Stimulated activated CD8-positive, alpha-beta memory T cell treated with anti-CD3 and anti-CD28 coated beads, Interleukin-4, amount 100 ng/mL, for 24 hours (primary cell): ENCODE results near the gene MED10.

Experiments
- DNase-seq: peaks from one replicate; pipeline ENCODE4 v3.0.0-alpha.2; 2020; ENCODE audit warnings: low read depth

The MED10 gene, protein sequence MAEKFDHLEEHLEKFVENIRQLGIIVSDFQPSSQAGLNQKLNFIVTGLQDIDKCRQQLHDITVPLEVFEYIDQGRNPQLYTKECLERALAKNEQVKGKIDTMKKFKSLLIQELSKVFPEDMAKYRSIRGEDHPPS

DNA sequence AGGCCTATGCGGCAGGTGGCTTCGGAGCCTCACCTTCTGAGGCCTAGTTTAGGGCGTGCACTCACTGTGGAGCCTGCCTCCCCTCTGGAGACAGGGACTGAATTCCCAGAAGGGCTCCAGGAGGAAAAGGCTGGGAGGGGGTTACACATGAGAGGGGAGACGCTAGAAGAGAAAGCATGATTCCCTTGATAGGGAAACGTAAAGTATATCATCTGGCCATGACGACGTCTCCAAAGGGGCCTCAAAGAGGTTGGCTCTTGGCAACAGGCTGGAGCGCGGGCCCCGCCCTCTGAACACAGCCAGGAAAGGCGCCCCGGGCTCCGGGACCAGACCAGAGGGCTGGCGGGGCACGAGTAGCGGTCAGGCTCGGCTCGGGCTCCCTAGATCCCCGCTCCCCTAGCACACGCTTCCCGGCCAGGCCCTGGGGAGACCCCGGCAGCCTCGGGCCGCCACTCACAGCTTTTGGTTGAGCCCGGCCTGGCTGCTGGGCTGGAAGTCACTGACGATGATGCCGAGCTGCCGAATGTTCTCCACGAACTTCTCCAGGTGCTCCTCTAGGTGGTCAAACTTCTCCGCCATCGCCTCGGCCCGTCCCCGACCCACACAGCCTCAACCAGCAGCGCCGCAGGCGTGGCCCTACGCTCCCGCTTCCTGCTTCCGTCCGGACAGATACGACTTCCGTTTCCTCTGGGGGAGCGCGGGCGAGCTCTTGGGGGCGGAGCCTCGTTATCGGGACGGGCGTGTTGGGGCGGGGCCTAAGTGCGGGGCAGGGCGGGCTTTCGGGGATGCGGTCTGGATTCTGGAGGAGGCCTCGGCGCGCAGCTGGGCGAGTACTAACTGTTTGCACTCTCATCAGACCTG, at the start of gene MED10:
MED10 (minus strand) TSS at position 643 of the 861 bp plus-strand sequence; CDS start at position 579, 64 bp downstream.
- DNase-seq, result peak; percentile 94

DNA sequence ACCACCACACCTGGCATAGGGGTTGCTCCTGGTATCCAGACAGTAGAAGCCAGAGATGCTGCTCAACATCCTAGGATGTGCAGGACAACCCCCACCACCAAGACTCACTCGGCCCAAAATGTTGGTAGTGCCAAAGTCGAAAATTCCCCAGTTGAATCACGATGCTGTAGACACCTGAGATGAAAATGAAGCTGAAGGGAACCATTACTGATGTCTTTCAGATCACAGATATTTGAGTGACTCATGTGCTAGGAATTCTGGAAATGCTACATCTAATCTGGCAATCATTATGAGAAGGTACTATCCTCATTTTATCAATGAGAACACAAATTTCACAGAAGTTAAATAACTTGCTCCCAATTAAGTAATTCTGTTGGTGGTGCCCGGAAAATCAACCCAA, 49.3 kb upstream of the MED10 start:
- no peak for DNase-seq

DNA sequence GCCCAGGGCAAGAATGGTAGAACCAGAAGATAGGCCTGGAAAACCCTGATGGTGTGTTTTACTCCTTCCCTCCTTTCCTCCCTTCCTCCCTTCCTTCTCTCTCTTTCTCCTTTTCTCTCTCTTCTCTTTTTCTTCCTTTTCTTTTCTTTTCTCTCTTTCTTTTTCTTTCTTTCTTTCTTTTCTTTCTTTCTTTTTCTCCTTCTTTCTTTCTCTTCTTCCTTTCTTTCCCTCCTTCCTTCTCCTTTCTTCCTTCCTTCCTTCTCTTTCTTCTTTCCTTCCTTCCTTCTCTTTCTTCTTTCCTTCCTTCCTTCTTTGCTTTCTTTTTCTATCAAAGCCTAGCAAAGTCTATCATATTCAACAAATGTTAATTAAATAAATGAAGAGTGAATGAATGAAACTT, 46.4 kb upstream of the MED10 start:
- no peak for DNase-seq

DNA sequence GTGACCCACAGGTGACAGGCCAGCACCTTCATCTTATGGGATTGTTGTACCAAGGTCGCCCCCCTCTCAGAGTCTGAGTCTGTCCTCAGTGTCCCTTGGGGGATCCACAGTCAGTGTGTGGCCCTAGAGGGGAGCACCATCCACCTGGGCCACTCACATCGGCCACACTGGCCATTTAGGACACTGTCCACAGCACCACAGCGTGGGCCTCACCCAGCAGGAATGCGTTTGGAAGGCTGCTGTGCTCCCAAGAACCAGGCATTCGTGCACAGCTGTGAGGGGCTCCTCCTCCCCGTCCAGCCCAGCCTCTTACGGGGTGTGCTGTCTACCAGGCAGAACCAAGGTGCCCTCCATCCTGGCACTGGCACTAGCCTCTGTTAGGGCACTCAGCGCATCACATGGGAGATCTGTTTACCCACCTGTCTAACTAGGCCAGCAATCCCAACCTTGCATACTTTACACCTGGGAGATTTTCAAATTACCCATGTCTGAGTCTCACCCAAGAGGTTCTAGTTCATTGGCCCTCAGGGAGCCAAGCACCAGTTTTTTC, 45.8 kb upstream of the MED10 start:
- DNase-seq, result no peak

DNA sequence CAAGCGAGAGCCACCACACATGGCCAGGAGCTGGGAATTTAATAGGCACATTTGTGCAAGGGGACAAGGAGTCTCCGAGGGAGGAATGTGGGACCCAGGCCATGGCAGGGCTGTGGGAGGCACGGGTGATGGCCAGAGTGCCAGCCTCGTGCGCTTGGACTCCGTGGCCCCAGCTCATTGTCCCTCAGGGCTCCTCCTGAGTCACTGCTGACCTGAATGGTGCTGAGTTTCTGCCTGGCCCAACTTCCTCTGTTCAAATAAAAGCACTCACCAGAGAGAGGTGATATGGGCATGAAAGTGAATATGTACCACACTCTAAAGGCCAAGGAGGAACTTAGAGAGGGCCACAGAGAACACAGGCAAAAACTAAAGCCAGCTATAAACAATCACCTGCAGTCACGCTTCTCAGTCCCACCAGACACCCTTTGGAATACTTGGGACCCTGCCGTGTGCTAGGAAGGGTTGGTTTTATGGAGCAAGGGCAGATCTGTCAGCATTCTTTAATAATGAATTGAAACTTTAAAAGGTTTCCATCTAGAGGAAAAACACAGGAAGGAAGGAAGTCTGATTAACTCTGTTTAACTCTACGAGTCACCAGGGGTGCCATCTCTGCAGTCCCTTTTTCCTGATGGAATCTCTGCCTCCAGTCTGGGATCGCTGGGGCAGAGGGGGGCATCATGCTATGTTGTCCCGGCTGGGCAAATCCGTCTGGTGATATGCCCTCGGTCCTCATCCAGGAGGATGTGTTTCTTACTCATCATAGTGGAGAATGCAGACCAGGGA, 45.2 kb upstream of the MED10 start:
- DNase-seq, result no peak

DNA sequence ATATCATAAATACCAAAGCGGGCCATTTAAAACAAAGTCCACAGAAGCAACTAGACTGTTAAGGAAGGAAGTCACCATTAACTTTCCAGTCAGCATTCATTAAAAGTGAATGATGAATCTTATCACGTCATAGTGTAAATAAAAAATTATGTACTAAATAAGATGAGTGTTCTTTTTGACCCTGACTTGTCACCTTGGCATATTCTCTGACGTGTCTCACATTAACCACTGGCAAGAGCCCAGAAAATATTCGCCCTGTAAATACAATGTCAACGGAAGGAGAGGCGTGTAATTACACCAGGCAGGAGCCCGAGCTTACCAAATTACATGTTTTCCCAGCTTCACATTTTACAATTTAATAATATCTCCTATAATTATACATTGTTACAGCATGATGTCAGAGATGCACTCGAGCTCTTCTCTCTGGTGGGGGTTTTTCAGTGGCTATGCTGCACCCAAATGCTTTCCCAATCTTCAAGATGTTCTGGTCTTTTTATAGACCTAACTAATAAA, 41.0 kb upstream of the MED10 start:
- no peak for DNase-seq

DNA sequence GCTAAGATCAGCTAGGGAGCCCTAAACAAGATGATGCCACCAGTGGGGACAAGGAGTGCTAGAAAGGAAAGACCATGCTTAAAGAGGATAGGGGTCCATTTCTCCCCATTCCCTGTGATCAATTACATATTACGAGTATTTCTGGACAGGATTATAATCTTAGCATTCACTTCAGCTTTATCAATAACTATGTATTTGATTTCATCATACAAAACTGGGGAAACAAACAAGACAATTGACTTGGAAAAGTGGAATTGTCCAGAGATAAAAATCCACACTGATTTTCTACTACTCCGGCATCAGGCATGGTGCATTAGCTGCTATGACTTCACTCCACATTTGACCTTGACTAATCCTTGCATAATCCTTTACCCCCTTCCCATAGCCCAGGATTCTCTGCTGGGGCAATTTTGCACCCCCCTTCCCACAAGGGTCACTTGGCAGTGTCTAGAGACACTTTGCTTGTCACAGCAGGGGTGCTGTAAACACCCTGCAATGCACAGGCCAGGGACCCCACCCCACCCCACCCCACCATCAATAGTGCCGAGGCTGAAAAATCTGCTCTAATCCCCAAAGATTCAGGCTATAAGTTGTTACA, 40.4 kb upstream of the MED10 start:
- no peak for DNase-seq

DNA sequence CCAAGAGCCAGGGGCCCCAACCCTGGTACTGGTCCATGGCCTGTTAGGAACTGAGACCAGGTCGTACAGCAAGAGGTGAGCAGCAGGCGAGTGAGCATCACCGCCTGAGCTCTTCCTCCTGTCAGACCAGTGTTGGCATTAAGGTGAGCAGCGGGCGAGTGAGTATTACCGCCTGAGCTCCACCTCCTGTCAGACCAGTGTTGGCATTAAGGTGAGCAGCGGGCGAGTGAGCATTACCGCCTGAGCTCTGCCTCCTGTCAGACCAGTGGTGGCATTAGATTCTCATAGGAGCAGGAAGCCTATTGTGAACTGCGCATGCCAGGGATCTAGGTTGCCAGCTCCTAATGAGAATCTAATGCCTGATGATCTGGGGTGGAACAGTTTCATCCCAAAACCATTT, 39.3 kb upstream of the MED10 start:
- no peak for DNase-seq

DNA sequence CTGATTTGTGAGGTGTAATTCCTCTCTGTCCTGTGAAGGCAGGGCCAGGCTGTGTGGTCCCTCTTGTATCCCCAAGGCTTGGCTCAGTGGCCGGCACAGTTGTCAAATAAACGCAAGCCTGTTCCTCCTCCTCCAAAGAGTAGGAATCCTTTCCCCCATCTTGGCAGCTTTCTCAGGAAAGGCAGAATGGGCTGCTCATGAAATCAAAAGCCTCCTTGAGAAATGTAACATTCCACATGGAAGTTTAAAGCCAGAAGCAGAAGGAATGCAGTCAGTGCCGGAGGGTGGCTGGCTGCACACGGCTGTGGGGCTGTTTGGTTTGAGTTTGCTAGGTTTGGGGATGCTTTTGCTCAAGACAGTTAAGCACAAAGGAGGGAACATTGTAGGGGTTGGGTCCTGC, 34.5 kb upstream of the MED10 start:
- DNase-seq, result no peak

DNA sequence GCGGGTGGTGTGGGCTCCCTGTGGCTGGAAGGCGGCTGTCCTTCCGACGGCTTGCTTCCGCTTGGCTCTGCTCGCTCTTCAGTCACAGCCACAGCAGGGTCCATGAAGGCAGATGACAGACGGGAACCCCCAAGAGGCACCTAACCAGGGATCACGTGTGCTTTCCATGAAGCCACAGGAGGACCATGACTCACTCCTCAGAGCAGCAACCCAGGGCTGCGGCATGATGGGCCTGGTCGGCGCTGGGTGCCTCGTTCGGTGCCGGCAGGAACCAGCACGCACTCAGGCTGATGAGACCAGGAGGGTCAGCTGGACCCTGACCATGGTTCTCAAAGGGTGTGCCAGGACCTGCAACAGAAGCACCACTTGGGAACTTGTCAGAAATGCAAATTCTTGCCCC, 32.8 kb upstream of the MED10 start:
- no peak for DNase-seq

DNA sequence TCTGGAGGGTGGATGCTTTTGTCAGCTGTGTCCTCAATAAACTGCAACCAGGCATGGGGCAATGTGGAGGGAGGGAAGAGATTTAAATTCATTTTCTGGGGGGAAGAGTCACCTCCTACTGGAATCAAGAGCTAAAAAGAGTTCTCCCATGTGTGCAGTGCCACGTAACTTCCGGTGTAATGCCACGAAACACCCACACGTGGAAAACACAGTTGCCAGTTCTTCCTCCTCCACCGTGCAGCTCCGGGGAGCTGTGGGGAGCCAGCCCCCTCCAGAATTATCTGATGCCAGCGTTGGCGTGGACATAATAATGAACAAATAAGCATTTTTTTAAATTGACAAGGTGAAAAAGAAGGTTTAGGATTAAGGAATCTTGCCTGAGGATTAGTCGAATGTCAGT, 32.1 kb upstream of the MED10 start:
- no peak for DNase-seq

DNA sequence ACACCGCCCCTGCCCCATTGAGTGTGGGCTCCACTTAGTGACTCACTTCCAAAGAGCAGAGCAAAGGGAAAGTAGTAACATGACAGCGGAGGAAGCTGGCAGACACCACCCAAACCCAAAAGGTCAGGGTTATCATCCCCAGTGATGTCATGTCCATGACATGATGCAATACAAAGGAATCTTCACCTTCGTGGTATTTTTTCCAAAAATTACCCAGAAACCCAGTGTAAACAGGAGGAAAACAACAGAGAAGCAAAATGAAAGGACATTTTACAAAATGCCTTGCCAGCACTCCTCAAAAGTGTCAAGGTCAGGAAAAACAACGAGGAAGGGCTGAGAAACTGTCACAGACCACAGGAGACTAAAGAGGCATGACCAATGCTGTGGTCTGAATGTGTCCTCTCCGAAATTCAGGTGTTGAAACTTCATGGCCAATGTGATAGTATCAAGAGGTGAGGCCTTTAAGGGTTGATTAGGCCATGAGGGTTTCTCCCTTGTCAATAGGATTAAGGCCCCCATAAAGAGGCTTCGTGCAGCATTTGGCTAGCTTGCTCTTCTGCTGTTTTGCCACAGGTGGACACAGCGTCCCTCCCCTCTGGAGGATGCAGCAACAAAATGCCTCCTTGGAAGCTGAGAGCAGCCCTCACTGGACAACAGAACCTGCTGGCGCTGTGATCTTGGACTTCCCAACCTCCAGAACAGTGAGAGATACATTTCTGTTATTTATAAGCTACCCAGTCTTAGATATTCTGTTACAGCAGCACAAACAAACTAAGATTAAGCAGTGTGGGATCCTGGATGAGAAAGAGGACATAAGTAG, 30.5 kb upstream of the MED10 start:
- no peak for DNase-seq

DNA sequence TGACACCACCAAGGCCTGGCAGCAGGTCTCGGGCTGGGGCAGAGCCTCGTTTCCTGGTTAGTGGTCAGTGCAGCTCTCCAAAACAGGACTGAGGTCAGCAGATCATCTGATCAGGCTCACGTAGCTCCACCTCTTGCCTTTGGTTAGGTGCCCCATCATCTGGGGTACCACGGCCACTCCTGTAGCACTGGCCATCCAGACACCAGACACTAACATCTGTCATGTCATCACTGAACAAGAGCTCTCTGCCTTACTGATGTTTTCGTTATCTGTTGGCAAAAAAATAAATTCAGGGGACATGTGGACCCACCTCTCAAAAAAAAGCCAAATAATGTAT, 29.9 kb upstream of the MED10 start:
- DNase-seq, result no peak

DNA sequence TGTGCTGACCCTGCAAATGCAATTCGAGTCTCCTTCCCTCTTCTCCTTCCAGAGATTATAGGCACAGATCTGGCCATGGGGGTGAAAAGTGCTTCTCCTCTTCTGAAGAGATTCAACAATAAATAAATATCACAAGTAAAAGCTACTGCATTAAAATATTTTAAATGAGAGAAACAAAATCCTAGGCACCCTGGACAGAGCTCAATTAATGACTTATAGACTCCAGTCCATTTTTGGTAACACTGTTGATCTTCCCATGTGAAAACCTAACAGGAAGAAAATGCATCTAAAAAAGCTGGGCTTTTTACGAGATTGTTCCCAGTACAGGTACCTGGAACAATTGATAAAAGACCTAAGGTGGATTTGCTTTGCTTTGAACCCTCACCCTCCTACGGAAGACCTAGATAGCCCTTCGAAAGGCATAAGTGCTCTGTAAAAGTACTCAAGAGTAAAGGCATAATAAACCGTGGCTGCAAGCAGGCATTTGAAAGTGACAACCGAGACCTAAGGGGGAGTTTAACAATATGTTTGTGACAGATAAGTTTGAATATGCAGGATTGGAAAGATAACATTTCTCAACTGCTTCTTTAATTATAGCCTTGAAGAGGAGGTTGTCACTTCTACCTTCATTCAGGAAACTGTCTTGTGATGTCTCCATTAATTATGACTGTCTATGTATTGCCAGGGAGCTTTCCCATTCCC, 29.4 kb upstream of the MED10 start:
- no peak for DNase-seq

DNA sequence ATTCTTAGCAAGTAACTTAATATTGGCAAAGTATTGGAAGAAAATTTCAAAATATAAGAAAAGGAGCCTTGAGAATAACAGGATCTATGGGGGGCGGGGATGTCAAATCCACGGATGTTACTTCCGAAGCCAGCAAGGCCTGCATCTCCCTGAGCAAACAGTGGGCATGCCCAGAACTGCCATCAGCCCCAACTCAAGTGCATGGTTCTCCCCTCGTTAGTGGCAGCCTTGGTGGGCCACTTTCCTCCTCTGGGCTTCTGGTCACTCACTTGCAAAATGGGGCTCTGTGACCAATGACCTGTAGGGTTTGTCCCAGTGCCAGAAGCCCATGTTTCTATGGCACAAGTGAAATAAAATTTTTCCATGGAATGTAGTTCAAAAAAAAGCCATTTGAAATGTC, 27.2 kb upstream of the MED10 start:
- no peak for DNase-seq

DNA sequence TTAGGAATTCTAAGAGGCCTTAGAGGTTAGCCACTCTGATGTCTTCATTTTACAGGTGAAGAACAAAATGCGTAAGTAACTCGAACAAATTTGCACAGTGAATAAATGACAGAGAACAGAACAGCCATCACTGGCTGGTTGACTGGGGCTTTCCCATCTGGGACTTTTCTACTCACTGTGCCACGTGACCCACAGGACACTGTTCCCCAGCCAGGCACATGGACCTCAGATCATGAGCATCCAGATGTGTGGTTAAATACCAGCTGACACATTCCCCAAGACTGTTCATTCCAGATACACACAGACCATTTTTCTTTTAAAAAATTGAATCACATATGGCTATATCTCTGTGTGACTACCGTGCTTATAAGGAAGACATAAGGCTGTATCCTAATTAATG, 25.8 kb upstream of the MED10 start:
- no peak for DNase-seq

DNA sequence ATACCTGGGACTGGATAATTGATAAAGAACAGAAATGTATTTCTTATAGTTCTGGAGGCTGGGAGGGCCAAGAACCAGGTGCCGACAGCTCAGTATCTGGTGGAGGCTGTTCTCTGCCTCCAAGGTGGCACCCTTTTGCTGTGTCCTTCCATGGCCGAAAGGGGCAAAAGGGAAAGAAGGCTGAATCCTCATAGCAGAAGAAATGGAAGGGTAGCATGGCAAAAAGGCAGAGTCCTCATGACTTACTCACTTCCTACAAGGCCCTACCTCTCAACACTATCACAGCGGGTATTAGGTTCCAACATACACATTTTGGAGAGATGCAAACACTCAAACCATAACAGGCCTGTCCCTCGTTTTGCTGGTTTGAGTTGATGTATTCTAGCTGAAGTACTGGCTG, 25.1 kb upstream of the MED10 start:
- no peak for DNase-seq

DNA sequence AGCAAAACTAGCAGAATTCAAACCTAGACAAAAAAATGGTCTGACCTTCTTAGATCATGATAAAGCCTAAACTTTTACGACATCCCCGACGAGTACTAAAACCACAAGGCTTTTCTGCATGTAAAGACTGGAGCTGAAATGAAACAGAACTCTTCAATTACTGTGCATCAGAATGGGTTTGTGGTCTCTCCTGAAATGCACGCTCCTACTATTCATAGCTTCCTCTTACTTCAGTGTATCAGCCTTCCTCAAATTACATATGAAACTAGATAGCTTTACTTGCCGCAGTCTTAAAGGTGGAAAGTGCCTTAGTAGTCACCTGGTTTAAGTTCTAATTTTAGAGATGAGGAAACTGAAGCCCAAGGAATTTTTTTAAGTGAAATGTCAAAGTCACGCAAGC, 24.6 kb upstream of the MED10 start:
- DNase-seq, result no peak

DNA sequence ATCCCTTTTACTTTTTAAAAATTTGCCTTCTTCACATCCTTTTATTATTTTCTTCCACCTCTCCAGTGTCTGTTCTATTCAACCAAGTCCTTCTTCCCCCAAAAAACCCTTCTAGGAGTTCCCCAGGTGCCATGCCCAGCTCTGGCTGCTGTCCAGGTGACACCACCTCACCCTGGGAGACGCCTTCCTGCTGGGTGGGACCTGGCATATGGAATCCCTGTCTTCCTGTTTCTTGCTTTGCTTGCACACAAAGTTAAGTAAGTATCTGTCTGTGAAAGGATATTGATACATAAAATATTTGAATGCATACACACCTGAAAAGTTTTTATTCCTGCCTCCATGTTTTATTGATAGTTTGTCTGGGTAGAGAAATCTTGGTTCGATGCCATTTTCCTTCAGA, 23.1 kb upstream of the MED10 start:
- DNase-seq, result no peak

DNA sequence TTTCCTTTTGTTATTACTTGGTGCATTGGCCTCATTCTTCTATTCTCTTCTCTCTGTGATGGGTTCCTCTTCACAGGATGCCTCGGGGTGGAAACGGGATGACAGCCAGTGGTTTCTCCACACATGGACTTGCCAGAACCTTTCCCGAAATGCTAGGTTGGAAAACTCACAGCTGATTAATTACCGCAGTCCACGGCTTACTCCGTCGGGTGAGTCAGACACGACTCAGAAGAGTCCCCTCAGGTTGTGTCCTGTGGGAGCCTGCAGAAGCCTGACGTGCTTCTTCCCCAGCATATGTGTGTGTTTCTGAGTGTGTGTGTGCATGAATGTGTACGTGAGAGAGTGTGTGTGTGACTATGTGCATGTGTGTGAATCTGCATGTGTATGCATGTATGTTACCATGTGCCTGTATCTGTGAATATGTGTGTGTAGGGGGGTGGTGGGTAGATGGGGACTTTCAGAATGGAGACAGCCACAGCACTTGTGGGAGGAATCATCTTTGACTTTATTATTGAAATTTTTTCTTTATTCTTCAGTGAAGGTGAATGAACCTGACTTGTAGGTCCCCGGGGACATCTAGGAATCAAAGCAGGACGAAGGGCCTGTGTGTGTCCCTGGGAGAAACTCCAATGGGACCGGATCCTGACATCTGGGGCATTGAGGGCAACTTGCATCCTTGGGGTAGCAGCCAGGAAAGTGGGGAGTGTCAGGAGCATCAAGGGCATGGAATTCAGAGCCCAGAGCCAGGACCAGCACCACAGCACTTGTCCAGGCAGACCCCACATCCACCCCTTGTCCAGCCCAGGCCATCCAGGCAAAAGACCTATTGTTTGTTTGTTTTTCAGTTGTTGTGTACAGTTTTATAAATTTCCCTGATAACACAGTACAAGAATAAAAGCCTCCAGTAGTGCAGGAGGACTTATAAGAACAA, 21.9 kb upstream of the MED10 start:
- no peak for DNase-seq
